NCI-H1048 (cell line): ENCODE data around the gene TRPV6.

Experiments used
- DNase-seq: peaks from one replicate; lab custom pipeline; 2025; lab: John Stamatoyannopoulos, UW

The TRPV6 gene

DNA sequence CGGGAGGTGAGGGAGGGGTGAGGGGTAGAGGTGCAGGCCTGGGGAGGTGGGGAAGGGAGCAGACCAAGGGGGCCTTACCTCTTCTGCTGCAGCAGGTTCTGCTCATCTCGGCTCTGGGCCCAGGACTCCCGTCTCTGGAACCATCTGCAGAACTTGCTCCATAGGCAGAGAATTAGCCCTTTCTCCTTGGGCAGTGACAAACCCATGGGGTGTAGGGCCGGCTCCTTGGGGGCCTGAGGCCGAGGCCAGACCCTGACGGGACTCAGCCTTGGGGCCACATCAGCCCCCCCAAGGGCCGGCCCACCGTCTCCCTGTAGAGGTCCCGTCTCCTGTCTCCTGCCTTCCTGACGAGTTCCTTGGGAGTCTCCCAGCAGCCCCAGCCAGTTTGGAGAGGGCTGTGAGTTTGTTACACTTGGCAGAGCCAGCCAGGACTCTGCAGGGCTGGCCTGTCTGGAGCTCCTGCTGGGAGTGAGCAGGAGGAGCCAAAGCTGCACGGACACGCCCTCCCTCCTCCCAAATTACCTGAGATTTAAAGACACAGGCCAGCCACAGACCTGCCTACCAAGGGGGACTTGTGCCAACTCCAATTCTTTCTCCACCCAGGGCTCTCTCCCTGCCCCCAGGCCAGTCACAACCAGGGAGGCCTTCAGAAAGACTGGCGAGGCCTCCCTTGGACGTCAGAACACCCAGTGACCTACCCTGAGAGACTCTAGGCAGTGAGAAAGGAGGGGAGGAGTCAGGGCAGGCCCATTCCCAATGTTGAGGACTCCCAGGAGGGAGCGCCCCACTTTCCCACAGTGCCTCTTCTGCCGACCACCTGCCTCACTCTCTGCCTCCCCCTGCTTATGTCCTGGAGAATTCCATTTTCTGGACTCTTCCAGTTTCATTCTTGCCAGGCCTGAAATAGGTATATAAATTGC lies at the start of gene TRPV6:
TRPV6 (minus strand) TSS at position 435 of the 920 bp plus-strand sequence.
- no peak for DNase-seq

DNA sequence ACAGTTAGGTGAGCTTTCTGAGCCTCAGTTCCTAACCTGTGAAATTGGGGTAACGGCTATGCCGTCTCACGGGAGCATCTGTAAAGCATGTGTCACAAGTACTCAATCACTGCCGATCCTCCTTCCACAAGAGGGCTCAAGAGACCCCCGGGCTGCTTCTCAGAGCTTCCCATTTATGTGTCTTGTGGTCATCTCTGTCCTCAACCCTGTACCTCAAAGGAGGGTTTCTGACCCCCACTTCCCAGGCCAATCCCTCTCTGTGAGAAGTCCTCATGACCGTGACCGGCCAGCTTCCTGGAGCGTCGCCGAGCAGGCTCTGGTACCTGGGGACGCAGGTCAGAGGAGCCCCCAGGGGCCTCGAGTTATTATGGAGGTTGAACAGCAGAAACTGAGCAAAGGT lies 48.5 kb upstream of the TRPV6 start:
- no peak for DNase-seq

DNA sequence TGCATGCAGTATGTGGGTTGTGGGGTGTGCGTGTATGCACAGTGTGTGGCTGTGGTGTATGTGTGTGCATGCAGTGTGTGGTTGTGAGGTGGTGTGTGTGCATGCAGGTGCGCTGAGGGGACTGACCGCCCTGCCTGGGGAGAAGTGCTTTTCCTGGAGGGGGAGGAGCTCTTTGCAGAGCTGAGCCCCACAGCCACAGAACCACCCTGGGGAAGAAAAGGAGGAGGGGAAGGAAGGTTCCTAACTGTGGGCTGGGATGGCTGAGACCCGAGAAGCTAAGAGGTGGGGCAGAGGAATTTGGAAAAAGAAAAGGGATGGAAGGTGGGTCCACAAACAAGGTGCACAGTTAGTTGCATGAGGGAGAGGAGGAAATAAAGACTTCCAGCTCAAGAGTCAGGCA lies 48.1 kb upstream of the TRPV6 start, which contains the start of gene TRPV5:
TRPV5 (minus strand) TSS at position 123 of the 400 bp plus-strand sequence. CDS start 287 bp downstream, outside the sequence.
- no peak for DNase-seq

DNA sequence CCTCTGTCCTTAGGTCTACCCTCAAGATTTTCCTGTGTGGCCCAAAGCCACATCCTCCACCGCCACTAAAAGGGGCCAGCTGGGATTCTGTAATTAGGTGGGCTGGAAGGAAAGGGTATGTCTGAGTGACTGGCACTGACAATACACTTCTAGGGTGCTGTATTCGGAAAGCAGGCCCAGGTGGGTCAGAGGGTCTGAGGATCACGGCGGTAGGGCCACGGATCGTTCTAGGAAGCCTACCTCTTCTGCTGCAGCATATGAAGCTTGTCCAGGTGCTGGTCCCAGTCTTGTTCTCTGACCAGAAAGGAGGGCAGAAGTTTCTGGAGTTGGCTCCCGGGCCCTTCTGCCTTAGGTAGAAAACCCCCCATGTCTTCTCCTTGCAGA lies 47.5 kb upstream of the TRPV6 start:
- no peak for DNase-seq

DNA sequence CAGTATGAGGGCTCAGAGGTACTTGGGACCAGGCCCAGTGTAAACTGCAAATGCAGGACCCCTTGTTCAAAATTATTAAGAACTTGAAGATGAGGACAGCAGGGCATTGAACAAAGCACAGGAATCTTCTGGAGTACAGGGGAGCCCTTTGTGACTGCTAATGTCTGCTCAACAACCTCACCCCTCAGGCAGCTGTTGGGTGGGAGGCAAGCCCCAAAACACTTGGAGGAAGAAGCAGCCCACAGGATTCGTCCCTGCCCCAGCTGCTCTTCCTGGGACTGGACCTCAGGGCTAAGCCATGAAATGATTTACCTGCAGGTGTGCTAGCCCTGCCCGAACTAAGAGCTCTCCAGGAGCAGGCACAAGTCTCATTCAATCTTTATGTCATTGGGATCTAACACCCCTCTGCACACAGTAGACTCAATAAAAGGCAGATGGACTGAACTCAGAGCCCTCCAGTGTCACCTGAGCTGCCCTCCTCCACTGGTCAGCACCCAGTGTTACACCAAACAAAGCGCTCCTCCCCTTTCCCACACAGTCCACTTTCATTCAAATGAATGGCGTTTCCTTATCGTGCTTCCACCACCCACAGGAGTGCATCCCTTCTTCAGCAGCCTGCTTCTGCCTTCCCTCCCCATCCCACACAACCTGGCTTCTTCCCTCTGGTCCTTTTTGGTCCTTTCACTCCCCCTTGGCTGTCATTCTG lies 47.0 kb upstream of the TRPV6 start:
- DNase-seq, result no peak

DNA sequence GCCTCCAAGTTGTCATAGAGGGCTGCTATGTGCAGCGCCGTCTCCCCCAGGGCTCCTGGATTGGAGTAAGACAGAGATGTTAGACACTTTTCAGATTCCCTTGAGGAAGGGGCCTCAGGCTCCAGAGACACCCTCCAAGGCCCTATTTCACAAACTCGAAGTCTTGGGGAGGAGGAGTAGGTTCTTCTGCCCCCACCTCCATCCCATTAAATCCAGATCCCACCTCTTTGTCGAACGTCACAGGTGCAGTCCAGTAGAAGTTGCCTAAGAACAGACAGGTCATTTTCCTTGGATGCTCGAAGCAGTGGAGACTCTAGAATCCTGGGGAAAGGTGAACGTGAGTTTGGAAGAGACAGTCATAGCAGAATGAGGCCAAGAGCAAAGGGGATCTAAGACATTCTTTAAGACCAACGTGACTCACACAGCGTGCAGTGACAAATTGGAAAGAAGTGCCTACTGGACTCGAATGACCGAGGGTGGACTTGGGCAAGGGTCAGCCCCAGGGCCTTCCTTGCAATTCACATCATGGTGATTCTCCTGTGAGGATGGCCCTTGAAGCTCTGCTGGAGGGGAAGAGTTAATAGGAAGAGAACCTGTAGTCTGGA lies 44.7 kb upstream of the TRPV6 start:
- DNase-seq, result no peak

DNA sequence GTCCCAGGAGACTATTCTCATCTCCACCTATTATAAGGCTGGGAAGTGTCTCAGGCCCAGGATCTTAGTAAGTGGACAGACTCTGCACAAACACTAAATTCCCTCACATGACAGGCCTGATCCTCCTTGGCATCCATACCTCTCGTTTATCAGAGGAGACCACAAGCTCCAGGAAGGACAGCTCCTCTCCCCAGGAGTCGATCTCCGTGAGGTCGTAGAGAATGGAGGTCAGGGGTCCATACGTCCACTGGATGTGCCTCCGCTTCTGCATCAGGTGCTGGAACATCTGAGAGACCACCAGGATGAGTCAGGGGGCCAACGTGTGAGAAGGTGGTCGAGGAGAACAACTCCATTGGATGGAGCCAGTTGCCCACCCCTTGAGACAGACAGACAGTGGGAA lies 42.4 kb upstream of the TRPV6 start:
- DNase-seq, result no peak

DNA sequence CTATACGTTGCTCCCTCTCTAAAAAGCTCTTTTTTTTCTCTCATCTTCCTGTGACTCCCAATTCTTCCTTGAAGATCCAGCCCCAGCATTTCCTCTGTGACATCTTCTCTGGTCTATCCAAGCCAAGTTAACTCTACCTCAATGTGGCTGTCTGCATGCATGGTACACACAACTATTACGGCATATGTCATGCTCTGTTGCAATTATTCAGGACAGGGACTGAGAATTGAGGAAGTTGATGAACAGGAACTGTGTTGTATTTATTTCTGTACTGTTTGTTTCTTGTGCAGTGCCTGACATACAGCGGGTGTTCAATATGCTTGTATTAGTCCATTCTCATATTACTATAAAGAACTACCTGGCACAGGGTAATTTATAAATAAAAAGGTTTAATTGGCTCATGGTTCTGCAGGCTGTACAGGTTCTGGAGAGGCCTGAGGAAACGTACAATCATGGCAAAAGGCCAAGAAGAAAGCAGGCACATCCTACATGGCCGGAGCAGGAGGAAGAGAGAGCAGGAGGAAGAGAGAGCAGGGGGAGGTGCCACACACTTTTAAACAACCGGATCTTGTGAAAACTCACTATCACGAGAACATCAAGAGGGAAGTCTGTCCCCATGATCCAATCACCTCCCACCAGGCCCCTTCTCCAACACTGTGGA lies 41.7 kb upstream of the TRPV6 start:
- DNase-seq, result no peak

DNA sequence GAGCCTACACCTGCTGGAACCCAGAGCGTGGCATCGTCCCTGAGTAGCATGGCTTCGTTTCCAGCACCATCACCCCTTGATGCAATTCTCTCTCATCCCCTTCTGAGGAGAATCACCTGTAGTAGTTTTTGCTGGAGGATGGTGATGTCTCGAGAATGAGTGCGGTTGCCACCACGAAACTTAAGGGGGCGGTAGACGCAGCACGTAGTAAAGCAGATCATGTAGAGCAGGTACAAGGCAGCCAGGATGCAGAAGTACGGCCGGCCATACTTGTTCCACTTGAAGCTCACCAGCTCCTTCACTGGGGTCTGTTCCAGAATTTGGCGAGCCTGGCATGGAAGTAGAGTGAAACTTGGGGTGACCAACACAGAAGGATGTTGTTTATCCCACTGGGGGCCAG lies 39.9 kb upstream of the TRPV6 start:
- no peak for DNase-seq

DNA sequence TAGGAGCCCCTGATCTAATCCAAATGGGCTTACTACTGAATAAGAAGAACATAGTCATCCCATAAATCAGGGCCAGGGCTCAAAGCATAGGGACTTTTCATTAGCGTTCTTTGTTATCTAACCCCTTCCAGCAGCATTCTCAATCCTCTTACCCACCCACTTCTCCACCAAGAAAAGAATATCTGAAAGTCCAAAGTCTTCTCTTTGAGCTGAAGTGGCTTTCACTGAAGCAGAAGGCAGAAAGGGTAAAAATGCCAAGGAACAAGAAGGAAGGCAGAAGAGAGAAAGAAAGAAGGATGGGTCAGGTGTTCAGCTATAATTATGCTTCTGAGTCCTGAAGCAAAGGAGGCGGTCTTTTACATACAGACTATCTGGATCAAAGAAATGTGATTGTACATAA lies 37.8 kb upstream of the TRPV6 start:
- no peak for DNase-seq

DNA sequence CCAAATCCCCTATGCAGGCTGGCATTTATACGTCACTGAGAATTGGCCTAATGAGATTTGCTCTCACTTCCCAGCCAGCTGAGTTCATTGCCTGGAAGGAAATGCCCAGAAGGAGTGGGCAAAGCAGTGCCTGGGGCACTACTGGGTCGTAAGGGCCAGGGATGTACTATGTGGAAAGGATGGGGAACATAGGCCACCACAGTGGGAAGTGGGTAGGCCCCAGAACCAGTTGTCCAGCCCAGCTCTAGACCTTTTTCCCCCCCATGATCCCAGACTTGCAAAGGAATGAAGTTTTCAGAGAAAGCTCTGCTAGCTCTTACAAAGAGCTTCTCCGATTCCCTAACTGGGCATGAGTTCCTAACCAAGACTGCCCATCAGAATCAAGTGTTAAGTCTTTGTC lies 34.1 kb upstream of the TRPV6 start:
- no peak for DNase-seq

DNA sequence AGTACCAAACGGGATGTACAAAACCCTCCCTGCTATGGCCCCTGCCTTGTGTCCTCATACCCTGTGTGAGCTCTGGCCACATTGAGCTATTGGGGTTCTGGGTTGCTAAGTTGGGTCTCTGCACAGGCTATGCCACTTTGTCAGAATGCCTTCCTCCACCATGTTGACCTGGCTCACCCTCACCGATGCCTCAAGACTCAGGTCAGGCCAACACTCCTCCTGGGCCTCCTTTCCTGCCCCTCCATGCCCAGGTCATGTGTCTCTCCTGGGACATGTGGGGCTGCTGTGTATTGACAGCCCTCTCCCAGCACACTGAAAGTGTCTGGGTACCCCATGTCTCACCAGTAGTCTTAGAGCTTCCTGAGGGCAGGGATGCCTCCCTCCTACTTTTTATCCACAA lies 33.4 kb upstream of the TRPV6 start:
- no peak for DNase-seq

DNA sequence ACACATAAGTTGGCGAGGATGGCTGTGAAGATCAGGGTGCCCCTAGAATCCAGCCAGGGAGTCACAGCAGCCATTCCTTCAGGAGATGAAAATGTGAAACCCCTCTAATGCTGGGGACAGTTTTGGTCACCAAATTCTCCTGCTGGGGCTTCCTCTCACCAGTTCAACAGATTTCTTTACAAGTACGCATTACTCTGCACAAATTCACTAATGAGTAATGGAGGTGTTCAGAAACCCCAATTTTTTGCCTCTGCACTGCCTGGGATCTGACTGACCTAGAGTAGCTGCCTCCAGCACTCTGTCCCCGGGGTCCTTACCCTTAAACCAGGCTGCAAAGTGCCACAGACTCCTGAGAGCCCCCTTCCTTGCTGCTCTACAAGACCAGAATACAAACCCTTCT lies 31.9 kb upstream of the TRPV6 start:
- DNase-seq, result no peak

DNA sequence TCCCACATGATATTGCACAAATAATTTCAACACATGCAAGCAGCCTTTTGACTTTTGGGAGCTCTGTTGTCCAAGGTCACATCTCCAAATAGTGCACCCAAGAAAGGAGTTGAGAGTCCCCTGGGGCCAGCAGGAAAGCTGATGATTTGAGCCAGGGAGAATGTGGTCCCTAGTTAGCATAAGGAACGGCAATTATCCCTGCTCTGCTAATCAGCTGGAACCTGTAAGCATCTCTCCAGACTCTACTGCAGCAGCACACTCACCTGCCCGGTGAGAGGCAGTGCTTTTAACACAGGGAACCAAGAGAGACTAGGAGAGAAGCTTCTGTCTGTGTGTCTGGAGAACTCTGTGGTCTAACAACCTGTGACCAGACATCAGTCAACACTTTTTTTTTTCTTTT lies 31.0 kb upstream of the TRPV6 start:
- no peak for DNase-seq

DNA sequence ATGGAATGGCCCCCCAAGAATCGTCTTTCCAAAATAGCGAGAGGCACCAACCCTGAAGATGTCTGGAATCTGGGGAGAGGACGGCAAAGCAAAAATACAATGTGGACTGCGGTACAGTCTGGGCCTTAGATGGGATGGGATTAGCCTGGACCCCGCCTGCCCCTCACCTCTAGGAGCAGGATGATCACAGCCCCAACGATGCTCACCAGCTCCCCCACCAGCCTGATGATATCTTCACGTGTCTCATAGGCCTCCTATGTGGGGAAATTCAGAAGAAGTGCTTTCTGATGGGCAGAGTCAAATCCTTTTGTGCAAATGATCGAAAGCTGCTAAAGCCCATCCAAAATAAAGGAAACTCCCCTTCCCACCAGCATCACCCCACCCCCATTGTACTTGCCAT lies 29.8 kb upstream of the TRPV6 start:
- no peak for DNase-seq

DNA sequence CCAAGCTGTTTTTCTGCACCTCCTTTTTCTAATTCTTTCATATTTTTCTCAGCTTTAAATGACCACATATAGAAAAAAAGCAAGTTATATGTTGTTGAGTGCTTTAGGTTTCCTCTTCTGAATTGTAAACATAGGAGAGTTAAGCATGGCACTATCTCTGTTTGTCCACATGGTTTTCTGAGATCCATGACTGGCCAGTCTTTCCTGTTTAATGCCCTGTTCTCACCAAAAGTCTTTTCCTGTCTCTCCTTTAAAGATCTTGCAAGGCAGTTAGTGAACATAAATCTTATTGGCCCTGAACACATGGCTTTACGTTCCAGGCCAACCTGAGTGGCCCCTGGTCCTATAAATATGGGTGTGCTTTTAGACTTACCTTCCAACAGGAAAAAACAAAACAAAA lies 28.6 kb upstream of the TRPV6 start:
- no peak for DNase-seq

DNA sequence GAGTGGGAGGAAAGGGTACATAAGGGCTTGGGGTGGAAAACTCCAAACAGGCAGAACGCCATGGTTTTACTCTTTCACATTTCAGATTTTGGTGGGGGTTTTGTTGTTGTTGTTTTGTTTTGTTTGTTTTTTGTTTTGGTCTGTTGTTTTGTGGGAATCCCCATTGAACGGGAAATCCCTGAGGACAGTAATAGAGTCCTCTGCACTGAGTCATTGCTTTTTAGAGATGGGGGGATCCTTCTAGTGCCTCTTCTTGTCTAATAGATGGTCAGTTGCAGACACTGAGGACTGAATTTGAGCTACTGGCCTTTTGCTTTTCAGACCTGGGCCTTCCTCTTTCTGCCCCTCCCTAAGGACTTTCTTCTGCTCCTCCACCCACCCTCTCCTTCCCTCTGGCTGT lies 28.0 kb upstream of the TRPV6 start:
- DNase-seq, result no peak

DNA sequence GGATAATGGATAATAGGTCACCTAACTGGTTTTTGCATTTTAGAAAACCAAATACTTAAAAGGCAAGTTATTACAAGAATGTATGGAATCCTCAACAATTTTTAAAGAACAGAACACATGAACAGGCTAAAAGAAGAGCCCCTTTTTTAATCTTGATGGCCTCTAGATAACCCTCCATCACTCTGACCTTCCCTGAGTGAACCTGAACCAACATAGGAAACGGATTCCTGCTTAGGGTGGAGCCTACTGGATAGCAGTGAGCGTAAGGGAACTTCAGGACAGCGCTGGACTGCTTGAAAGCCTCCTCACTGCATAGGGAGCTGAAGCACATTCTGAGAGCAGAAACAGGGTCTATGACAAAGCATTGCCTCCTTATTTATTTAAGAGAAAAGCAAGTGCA lies 27.5 kb upstream of the TRPV6 start:
- DNase-seq, result no peak

DNA sequence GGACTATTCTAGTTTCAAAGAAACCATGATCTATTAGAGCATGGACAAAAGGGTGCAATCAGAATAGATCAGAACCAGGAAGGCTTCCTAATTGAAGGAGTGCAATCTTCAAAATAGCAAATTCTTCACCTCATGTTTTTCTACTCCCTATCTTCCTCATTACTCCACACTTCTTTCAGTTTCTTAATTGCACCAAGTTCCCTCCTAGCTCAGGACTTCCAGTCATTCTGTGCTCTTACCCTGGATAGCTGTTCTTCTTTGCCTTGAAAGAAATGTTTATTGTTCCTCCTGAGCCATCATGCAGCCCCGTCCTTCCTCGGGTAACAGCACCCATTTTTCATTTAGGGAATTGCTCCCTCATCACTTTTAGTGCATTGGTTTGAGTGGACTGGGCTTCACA lies 24.9 kb upstream of the TRPV6 start:
- no peak for DNase-seq

DNA sequence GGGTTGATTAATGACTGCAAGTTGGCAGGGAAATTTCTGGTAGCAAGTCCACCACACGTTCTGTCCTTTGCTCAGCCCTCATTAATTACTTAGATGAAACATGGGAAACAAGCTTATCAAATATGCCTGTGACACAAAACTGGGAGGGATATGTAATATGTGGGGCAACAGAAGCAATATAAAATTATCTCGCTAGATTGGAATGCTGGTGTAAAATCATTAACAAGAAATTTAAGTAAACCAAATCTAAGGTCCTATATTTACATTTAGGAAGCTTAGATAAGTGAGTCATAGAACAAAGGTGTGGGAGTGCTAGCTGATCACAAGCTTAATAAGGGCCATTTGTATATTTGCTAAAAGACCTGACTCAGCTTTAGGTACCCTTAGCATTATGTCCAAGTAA lies 24.5 kb upstream of the TRPV6 start:
- no peak for DNase-seq

DNA sequence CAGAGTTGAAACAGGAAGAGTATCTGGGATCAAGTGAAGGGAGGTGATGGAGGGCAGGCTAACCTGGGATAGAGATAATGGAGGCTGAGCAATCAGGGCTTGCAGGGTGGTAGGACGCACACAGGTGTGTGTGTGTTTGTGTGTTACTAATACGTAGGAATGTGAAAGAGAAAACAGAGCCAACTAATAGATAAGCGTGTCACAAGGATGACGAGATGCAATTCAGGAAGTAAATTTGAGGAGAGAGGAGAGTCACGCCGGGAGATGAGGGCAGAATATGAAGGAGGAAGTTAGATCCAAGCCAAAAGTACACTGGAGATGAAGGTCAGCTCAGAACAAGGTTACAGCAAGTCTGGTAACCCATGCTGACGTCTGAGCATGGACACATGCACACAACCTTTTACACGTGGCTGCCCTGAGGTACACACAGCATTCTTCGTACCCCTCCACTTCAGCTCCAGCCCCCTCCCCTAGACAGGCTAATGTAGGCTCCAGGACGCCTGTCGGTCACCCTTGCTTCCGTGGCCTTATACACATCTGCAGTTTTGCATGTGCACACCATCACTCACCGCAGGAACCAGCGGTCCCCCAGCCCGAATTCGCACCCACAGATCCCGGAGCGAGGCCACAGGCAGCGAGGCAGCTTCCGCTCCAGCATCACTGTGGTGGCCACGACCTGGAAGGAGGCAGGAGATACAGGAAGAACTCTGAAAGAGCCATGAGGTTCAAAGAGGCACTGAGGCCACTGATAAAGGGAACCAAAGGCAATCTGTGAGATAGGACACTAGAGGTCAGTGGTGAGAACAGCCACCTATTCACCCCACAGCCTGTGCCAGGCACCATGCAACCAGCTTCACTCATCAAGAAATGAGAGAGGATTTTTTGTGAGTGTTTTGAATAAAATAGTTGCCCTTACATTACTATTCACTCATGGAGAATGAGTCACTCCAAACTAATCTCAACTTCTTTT lies 23.7 kb upstream of the TRPV6 start:
- no peak for DNase-seq
